HepG2 (cell line): ENCODE measurements around the gene ZNF106. TPM values are rescaled to one million over a fixed set of nuclear protein-coding genes. Genes with fewer than 3 reads are reported as not detected.

Experiments
- ATAC-seq: fragments of 200-7000 bp; cut with Tn5 transposase; 3 replicates; pipeline ENCODE4 v1.9.1; 2020; ENCODE audit warnings: mild to moderate bottlenecking, moderate library complexity
- BruUV-seq: library from RNA; stranded (reverse); fragments of 400-500 nt; replicated peaks from 2 replicates; lab custom pipeline; 2021; lab: Mats Ljungman, UMichigan
- CTCF ChIA-PET: fragments of 300-600 bp; formaldehyde crosslinking; extraction: SDS; loops from one replicate; lab custom pipeline; 2021; ENCODE audit warnings: low total read pairs, inconsistent platforms, low intra/inter-chr PET ratio; lab: Yijun Ruan, JAX
- POLR2A ChIA-PET: fragments of 350-600 bp; sonication (Branson Sonifier 250); formaldehyde crosslinking; loops from one replicate; lab custom pipeline; 2020; ENCODE audit warnings: antibody characterized with exemption, inconsistent platforms; lab: Yijun Ruan, JAX
- DNase-seq: peaks from one replicate; pipeline ENCODE4 v3.0.0-alpha.2; 2015; ENCODE audit warnings: low spot score
- FAIRE-seq: peaks from 3 replicates; lab custom pipeline; 2011; peaks lifted over from hg19 to GRCh38; lab: Jason Lieb, UNC
- H2AFZ ChIP-seq: one replicate; pipeline ENCODE4 v1.6.1; 2011; ENCODE audit warnings: low read length, inconsistent platforms
- H3K27ac ChIP-seq: fragments of 300-600 bp; 3 replicates; pipeline ENCODE4 v1.8.0; 2011; ENCODE audit warnings: mixed run types, mild to moderate bottlenecking, mixed read lengths, low read length, inconsistent platforms; ENCODE audit not compliant: insufficient read depth; ENCODE audit errors: extremely low read length
- H3K27me3 ChIP-seq, 2 experiments: fragments of 200-600 bp in 1 of 2; 2 replicates in 1 of 2; 3 replicates in 1 of 2; pipeline versions ENCODE4 v1.6.0 to v1.8.0; 2011; ENCODE audit warnings: low read length in 2 of 2, mild to moderate bottlenecking in 2 of 2, moderate library complexity in 2 of 2, inconsistent platforms in 1 of 2; ENCODE audit not compliant: insufficient read depth in 2 of 2, control insufficient read depth in 1 of 2
- H3K36me3 ChIP-seq, 2 experiments: fragments of 200-600 bp in 1 of 2; replicated peaks in 1 of 2; 2 replicates in 1 of 2; 3 replicates in 1 of 2; pipeline versions ENCODE4 v1.5.1 to v1.8.0; 2011; ENCODE audit warnings: low read length in 2 of 2, inconsistent platforms in 1 of 2; ENCODE audit not compliant: insufficient read depth in 2 of 2, control insufficient read depth in 1 of 2
- H3K4me1 ChIP-seq: 2 replicates; pipeline ENCODE4 v1.5.1; 2012; ENCODE audit warnings: low read length, inconsistent platforms; ENCODE audit not compliant: insufficient read depth
- H3K4me2 ChIP-seq: 2 replicates; pipeline ENCODE4 v1.6.0; 2011; ENCODE audit warnings: low read depth, low read length, inconsistent platforms
- H3K4me3 ChIP-seq, 3 experiments: fragments of 200-600 bp in 1 of 3; sonication (generic), shearing (Covaris generic) in 1 of 3; replicated peaks in 1 of 3; 2 replicates each; pipeline ENCODE4 v1.5.1; 2011 to 2016; ENCODE audit warnings: low read length in 3 of 3, inconsistent platforms in 2 of 3, low read depth in 2 of 3, mild to moderate bottlenecking in 2 of 3, control low read depth in 1 of 3, mixed read lengths in 1 of 3; ENCODE audit not compliant: insufficient read depth in 1 of 3
- H3K79me2 ChIP-seq: one replicate; pipeline ENCODE4 v1.6.1; 2011; ENCODE audit warnings: low read length, inconsistent platforms; ENCODE audit not compliant: insufficient read depth
- H3K9ac ChIP-seq: 2 replicates; pipeline ENCODE4 v1.6.0; 2011; ENCODE audit warnings: mild to moderate bottlenecking, low read depth, low read length, inconsistent platforms; ENCODE audit not compliant: insufficient read depth
- H3K9me3 ChIP-seq: 2 replicates; pipeline ENCODE4 v1.5.1; 2012; ENCODE audit warnings: mild to moderate bottlenecking, low read length
- H4K20me1 ChIP-seq: 2 replicates; pipeline ENCODE4 v1.6.0; 2011; ENCODE audit warnings: inconsistent platforms, mild to moderate bottlenecking, low read length, moderate library complexity; ENCODE audit not compliant: insufficient read depth
- AFF4 ChIP-seq: sonication (generic); formaldehyde crosslinking; IDR thresholded peaks from 2 replicates; pipeline ENCODE4 v1.4.0; 2020; ENCODE audit warnings: missing genetic modification reagents
- CENPBD1 ChIP-seq: sonication (generic); formaldehyde crosslinking; IDR thresholded peaks from 2 replicates; pipeline ENCODE4 v1.8.0; 2022; ENCODE audit warnings: missing genetic modification reagents, low read depth, mild to moderate bottlenecking, borderline replicate concordance
- FOXK2 ChIP-seq: fragments of 450-650 bp; IDR thresholded peaks from 2 replicates; pipeline ENCODE4 v1.6.1; 2016
- KLF6 ChIP-seq: IDR thresholded peaks from 2 replicates; pipeline ENCODE4 v1.8.0; 2016; ENCODE audit warnings: missing biosample characterization, missing genetic modification reagents
- LCORL ChIP-seq, 2 experiments: fragments of 450-650 bp in 1 of 2; sonication (generic) in 1 of 2; formaldehyde crosslinking in 1 of 2; IDR thresholded peaks; 2 replicates each; pipeline versions ENCODE4 v1.5.0 to v1.6.1; 2017 to 2020; ENCODE audit warnings: antibody characterized with exemption in 1 of 2, missing genetic modification reagents in 1 of 2
- PCBP1 ChIP-seq: fragments of 200-400 bp; formaldehyde crosslinking; IDR thresholded peaks from 2 replicates; pipeline ENCODE4 v1.6.1; 2017; ENCODE audit warnings: mild to moderate bottlenecking, low read depth, low read length, borderline replicate concordance
- POLR2G ChIP-seq: fragments of 200-400 bp; formaldehyde crosslinking; IDR thresholded peaks from 2 replicates; pipeline ENCODE4 v1.6.1; 2018; ENCODE audit warnings: mild to moderate bottlenecking, low read depth, low read length, moderate library complexity
- SIX1 ChIP-seq: sonication (generic); formaldehyde crosslinking; IDR thresholded peaks from 2 replicates; pipeline ENCODE4 v1.4.0; 2020; ENCODE audit warnings: missing genetic modification reagents, borderline replicate concordance
- SNRNP70 ChIP-seq: fragments of 200-400 bp; formaldehyde crosslinking; IDR thresholded peaks from 2 replicates; pipeline ENCODE4 v1.6.1; 2017; ENCODE audit warnings: mild to moderate bottlenecking, low read depth, low read length, moderate library complexity
- SRSF1 ChIP-seq: fragments of 200-400 bp; formaldehyde crosslinking; optimal IDR thresholded peaks from 2 replicates; pipeline ENCODE3; 2017; ENCODE audit warnings: mild to moderate bottlenecking, low read depth, low read length, moderate library complexity
- TERF1 ChIP-seq: sonication (generic); formaldehyde crosslinking; IDR thresholded peaks from 2 replicates; pipeline ENCODE4 v1.8.0; 2022; ENCODE audit warnings: mild to moderate bottlenecking, missing genetic modification reagents, moderate library complexity
- ZNF30 ChIP-seq: sonication (generic); formaldehyde crosslinking; IDR thresholded peaks from 2 replicates; pipeline ENCODE4 v1.5.0; 2020; ENCODE audit warnings: mild to moderate bottlenecking, missing genetic modification reagents
- ZNF44 ChIP-seq: sonication (generic); formaldehyde crosslinking; IDR thresholded peaks from 2 replicates; pipeline ENCODE4 v1.5.1; 2020; ENCODE audit warnings: mild to moderate bottlenecking, missing genetic modification reagents
- ZNF598 ChIP-seq: sonication (generic); formaldehyde crosslinking; IDR thresholded peaks from 2 replicates; pipeline ENCODE4 v1.5.1; 2020; ENCODE audit warnings: mild to moderate bottlenecking, missing genetic modification reagents, borderline replicate concordance
- ZNF609 ChIP-seq: sonication (generic); formaldehyde crosslinking; IDR thresholded peaks from 2 replicates; pipeline ENCODE4 v1.4.0; 2020; ENCODE audit warnings: mild to moderate bottlenecking, missing genetic modification reagents, borderline replicate concordance
- WGBS: methylation state at CpG from one replicate; pipeline ENCODE4 v1.1.6; 2017; ENCODE audit warnings: low lambda C conversion rate; 5-methylcytosine and 5-hydroxymethylcytosine counted together
- in situ Hi-C: cut with HindIII; loops from 2 replicates; pipeline ENCODE4 v1.10.0; 2017; ENCODE audit warnings: low pct_unique_long_range_greater_than_20kb; ENCODE audit not compliant: extremely low pct_ligation_motif_present
- intact Hi-C: fragments of 100-400 bp; cut with micrococcal nuclease; formaldehyde crosslinking; loops from one replicate; pipeline ENCODE4 v1.10.0; 2022; ENCODE audit not compliant: unreplicated experiment
- polyA plus RNA-seq, 8 experiments: library from polyadenylated mRNA; depleted of rRNA in 3 of 8; stranded (reverse) in 7 of 8; unstranded in 1 of 8; fragments of >200 nt; fragmentation: Illumina TruSeq in 4 of 8; extraction: Trizol in 4 of 8; gene quantifications; 2 replicates each; pipeline versions ENCODE4 v1.2.1 to v1.2.3, GENCODE V29; 2011 to 2016; ENCODE audit warnings: low read depth in 4 of 8, missing spikeins in 1 of 8, mixed read lengths in 1 of 8; ENCODE audit not compliant: insufficient read depth in 1 of 8
- total RNA-seq, 5 experiments: library from RNA; depleted of rRNA; stranded (reverse); fragments of >200 nt; fragmentation: Illumina TruSeq; extraction: Trizol; gene quantifications; 2 replicates each; pipeline ENCODE4 v1.2.3, GENCODE V29; 2016; ENCODE audit warnings: low read depth in 1 of 5

Gene ZNF106
- total and polyA plus RNA-seq, 2 of the 13 experiments (the other 11 are each of a cell fraction or from before 2014, with no cell fraction given) = 12.5 to 35.1 TPM

GRCh38 chr15:42507514-42507913 is 16.6 kb upstream of the ZNF106 start:
- H3K36me3 ChIP-seq = peaks cover 0 to 21% of the 10 kb centered on the region in 2 experiments; a peak in 2 of 5 replicates
- WGBS = 98% methylated on average over 4 of the region's 4 CpGs
- BruUV-seq = no TSS peak
- ChIA-PET POLR2A (no interaction called here), CTCF (no interaction called here)
- H3K4me1 ChIP-seq = no peaks in the 10 kb centered on the region
- in situ Hi-C loops (no loop called here), intact Hi-C loops (no loop called here)
- no peaks in the 10 kb centered on the region for H3K27me3 ChIP-seq
- H3K4me2 ChIP-seq = no peak overlapping the region
- no peak for ATAC-seq
- no peak overlapping the region for H3K27ac ChIP-seq
- H3K9me3 ChIP-seq = no peaks in the 10 kb centered on the region
- H3K9ac ChIP-seq = no peak overlapping the region
- no peak overlapping the region for H3K4me3 ChIP-seq
- H4K20me1 ChIP-seq = no peaks in the 10 kb centered on the region
- DNase-seq = no peak
- no peak overlapping the region for H2AFZ ChIP-seq
- no peak for FAIRE-seq
- peaks cover 9% of the 10 kb centered on the region for H3K79me2 ChIP-seq
- no peak for TF ChIP-seq ZNF30
- TF ChIP-seq ZNF609 (CRISPR knock-in tag) = no peak
- TF ChIP-seq CENPBD1 (CRISPR knock-in tag) = no peak
- no peak for TF ChIP-seq LCORL (IDR thresholded peaks at IDR 0.05)
- no peak for TF ChIP-seq LCORL (CRISPR knock-in tag; IDR thresholded peaks at IDR 0.05)
- TF ChIP-seq FOXK2 = no peak
- no peak for TF ChIP-seq SIX1
- no peak for TF ChIP-seq KLF6 (CRISPR knock-in tag)
- no peak for TF ChIP-seq PCBP1
- no peak for TF ChIP-seq TERF1 (CRISPR knock-in tag)
- TF ChIP-seq ZNF44 (CRISPR knock-in tag) = no peak
- no peak for TF ChIP-seq AFF4 (CRISPR knock-in tag)
- no peak for TF ChIP-seq SNRNP70
- no peak for TF ChIP-seq ZNF598
- no peak for TF ChIP-seq SRSF1
- no peak for TF ChIP-seq POLR2G
